Kasumi-1 (cell line): ENCODE measurements around the gene GUCY2F.

Experiments
- DNase-seq, 2 experiments: peaks; one replicate each; lab custom pipeline; 2025; lab: John Stamatoyannopoulos, UW

GUCY2F gene

DNA sequence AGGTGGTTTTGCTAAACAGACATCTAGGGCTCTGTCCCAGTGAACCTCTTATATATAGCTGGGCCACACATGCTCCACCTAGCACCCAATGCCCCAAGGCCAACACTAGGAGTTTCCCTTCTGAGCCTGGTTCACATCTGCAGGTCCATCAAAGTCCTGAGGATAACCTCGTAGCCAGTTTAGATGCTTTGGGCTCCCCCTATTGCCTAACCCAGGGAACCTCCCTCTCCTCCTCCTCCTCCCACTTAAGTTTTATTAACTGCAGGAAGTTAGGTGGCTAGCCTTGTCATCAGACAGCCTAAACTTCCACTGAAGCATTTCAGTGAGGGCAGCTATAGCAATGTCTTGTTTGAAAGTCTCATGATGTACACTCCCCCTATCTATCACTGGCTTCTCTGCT is 88.0 kb downstream of the GUCY2F start:
- peak; percentile 1 for DNase-seq

DNA sequence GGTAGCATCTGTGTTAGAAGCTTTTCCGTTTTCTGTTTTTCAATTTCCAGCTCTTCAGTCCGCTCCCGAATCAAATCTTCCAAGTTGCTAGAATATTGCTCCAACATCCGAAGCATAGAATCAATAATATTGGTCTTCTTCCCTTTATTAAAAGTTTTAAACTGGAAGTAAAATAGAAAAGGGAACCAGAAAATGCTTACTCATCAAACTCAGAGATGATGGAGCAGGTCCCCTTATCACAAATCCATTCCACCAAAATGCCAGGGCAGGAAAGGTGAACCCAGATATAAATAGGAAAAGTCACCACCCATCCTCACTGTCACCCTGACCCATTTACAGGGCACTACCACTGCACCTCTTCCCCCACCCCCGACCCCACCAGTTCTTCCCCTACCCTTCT is 89.0 kb downstream of the GUCY2F start:
- no peak for DNase-seq

DNA sequence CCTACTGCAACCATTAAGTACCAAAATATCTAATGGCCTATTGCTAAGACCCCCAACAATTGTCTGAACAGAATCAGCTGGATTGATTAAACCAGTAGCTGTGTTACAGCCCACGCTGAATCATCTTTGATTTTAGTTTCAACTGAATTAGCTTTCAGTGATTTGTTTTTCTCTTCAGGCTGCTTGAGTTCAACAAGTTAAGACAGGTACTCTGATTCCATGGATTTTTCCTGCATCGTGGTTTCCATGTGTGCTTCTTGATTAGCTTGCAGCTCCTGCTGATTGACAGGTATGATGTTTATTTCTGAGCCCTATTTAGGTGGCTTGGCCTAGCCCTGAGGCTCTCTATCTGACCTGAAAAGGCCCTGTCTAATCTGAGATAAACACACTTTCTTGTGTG is 91.3 kb downstream of the GUCY2F start:
- no peak for DNase-seq

DNA sequence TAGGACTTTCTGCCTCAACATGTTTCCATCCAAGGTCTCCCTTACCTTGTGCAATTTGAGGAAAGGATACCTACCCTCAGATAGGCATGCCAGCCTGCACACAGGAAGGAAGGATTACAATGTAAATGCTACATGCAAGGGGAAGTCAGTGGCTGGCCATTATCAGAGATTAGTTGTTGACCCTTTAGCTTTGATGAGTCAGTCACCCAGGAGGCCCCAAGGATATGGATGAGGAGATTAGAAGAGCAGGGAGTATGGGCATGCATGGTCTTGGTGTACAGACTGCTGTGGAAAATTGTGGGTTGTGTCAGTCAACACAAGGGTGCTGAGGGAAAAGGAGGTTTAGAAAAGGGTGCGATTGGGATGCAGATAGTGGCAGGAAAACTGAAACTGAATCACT is 92.0 kb downstream of the GUCY2F start:
- DNase-seq: no peak

DNA sequence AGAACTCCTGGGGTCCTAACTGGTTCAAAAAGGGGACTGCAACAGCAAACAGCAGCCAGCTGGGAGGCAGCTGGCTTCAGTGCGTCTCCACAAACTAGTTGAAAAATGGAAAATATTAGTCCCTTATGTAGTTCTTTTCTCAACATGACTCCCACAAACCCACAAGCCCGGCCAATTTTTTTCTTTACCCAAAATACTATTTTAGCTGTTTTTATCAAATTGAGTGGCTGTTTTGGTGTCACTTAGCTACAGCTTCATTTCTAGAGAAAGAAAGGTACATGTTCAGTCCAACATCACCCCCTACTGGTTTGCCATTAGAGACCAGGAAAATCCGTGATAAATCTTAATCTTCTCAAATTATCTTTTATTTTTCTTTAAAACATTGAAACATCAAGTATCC is 97.2 kb downstream of the GUCY2F start:
- peak; percentile 15 to 25 for DNase-seq

DNA sequence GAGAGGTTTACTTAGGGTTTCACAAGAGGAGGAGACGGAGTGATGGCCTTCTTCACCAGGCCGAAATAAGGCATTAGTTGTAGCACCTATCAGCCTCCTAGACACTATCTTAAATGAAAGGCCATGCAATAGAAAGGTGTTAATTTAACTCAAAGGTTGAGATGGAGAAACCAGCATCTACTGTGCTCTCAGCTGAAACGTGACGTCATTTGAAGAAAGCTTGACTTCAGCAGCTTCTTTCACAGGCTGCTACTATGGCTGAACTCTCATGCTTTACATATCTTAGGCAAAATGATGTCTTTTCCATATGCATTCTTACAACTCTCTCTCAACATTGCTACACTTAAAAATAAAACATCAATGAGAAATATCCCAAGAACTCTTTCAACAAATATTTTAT is 99.6 kb downstream of the GUCY2F start:
- no peak for DNase-seq

DNA sequence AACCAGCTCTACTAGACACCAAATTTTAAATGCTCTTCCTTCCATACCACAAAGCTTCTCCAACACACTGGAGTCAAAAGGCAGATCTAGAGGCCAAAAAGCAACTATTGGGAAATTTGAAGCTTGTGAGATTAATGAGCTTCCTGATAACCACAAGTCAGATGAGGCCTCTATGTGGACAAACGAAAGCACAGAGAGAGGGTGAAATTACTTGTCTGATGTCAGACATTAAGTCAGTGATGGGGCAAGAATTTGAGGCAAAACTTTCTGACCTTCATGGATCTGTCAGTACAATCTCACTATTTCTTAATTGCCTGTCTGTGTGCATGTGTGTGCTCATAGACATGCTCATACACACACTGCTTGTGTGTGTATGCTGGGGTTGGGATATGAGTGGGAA is 103.6 kb downstream of the GUCY2F start:
- DNase-seq: no peak

DNA sequence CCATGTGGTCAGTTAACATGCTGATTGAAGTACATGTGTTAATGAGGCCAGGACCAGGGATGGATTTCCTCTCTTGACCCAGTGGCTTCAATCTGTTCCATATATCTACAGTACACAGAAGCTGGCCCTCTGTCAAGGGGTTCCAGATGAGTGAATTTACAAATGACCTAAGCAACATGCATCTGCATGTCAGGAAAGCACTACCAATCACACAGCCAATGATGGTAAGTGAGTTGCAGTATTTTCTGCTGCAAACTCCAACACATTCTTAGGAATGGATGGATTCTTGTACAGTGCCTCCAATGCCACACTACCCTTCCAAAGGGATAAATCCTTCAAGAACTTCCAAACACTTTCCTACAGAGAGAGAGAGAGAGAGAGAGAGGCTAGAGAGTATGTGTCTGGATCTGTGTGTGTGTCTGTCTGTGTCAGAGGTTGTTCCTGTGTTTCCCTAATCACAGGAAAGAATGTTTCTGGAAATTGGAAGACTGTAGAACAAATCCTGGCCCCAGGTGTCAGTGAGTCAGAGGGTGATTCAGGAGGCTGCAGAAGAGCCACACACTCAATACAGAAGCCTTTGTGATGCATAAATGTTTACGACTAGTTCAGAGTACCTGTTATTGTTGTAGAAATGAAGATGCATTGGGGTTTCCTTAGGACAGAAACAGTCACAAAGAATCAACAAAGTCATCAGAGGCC is 107.5 kb downstream of the GUCY2F start:
- DNase-seq: no peak

DNA sequence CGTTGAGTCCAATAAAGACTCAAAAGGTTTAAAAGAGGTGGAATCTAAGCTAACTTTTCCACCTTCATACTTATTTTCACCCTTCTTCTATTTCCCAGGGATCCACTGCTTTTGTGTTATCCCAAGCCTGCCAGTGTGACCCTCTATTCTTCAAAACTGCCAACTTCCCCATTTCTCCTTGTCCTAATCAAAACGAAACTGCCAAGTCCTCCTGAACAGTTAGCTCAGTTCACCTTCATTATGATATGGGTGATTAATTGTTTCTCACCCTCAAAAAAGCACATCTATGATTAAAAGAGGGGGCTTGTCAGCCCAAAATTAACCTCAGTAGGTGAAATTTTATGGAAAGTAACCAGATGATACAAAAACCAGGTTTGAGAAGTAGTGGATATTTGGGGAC is 108.4 kb downstream of the GUCY2F start:
- peak in 1 of 2 experiments; percentile 0 for DNase-seq

DNA sequence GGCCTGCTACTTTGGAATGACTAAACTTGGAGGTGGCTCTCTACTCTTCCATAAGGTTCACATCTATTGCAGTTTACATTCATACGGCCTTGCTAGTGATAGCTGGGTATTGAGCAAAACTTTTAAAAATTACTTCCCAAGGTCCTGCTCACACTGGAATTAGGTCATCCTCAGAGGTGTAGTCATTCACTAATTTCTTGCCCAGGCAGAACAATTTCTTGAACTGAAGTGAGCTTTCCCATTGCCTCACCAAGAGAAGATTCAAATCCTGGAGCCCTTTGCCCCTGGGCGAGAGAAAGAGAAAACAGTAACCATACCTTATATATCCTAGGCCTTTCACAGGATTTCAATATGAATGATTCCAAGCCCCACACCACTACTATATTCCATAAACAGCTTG is 109.2 kb downstream of the GUCY2F start:
- no peak for DNase-seq

DNA sequence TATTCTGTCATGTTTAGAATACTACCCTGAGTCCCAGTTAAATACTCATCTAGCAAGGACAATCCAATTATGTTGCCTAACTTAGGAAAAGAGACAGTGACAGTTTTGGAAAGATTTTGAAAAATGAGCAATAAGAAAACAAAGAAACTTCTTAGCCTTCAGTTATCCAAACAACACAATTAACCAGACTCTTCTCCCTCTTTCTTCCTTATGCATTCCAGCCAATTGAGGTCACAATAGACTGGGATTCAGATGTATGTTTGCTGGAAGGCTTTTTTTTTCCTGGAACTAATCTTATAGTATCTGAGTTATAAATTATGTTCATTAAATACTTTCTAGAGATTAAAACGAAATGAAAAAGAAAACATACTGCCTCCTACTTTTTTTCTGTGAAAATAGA is 109.6 kb downstream of the GUCY2F start:
- DNase-seq: no peak

DNA sequence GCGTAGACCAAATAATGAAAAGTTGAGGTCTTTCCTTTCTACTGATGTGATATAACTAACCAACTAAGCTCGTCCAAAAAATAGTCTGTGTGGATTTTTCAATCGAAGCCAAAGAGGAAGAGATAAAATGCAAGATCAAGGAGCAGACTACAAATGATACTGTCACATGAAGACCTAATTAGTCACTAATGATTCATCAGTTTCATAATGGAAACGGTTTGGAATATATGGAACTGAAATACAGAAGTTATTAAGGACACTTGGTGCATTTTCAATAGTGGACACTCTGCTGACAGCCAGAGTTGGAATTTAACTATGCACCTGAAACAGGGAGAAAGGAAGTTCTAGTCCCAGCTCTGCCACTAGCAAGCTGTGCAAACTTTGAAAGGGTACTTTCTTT is 119.8 kb downstream of the GUCY2F start:
- no peak for DNase-seq

DNA sequence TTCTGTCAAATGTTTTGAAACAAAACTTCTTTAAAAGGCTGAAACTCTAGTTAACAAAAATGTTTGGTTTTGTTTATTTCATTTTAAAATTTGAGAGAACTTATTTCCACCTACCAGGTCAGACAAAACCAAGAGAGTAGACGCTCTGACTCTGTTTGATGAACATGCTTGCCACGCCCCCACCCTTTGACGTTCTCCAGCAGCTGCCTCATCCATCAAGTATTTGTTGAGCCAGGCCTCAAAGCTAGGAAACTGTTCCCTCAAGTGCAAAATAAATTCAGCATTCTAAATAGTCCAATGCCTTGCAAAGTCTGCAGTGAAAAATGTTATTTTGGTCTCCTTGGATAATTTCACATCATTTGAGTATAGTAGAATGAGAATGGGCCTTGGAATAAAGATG is 121.6 kb downstream of the GUCY2F start:
- no peak for DNase-seq

DNA sequence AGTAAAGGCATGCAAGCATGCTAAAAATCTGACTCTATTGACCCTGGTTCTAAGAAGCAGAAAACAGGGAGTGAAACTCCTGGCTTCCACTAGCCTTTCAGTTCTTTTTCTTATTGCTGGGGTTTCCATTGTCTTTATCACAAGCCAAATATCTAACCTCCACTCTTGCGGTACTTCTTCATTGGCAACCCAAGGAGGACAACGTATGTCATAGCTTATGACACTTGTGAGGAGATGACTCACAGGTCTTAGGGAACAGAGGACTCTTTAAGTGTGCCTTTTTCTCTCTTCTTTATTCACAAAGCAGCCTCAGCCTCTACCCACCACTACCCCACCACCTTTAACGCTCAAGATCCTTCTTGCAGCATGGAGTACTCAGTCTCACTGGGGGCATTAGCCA is 124.2 kb downstream of the GUCY2F start:
- no peak for DNase-seq

DNA sequence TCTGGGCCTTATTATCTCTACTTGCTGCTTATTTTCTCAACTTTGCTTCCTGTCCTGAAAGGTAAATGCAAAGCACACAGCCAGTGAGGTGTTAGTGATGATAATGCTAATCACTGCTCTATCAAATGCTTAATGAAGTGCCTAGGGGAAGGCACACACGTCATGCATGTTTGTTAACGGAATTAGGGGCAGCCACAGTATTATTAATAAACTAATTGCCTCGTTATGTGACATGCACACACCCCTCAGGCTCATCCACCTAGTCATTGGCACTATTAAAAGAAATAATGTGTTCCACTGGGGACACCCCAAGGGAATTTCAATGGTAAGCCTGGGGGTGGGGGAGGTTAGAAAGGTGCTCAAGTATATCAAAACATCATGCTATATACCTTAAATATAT is 125.2 kb downstream of the GUCY2F start:
- no peak for DNase-seq

DNA sequence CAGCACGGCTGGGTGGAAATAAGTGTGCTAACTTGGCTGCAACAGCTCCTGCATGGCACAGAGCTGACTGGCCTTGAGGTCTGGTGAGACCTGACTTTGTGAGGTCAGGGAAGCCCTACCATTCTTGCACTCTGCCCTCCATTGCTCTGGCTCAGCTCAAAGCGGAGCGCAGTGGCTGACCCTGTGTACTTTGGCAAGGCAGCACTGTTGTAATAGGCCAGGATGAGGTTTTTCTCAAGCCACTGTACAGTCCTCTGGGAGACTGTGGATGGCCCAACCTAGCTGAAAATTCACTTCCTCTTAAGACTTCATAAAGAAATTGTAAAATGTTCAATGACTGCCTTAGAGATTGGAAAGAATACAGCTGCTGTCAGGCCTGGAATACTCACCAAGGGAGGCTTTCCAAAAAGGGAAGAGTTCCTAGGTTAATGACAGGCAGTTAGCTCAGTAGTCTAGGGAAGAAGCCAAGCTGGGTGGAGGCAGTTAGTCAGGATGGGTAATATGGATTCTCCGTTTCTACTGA is 129.8 kb downstream of the GUCY2F start:
- DNase-seq: no peak

DNA sequence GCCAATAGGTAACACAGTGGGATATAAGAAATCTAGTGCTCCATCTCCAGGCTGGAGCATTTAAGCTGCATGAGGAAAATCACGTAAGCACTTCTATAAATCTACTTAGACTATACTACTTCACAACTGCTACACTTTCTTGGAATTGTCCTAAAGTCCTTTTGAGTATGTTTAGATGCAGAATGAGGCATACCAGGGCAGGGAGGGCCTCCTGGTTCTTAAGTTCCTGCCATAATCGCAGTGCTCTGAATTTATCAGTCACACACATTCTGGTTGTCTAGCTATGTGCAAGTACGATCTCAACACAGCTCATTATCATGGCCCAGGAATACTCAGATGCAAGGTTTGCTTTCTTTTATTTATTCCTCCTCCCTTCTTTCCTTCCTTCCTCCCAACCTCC is 130.3 kb downstream of the GUCY2F start:
- DNase-seq: no peak

DNA sequence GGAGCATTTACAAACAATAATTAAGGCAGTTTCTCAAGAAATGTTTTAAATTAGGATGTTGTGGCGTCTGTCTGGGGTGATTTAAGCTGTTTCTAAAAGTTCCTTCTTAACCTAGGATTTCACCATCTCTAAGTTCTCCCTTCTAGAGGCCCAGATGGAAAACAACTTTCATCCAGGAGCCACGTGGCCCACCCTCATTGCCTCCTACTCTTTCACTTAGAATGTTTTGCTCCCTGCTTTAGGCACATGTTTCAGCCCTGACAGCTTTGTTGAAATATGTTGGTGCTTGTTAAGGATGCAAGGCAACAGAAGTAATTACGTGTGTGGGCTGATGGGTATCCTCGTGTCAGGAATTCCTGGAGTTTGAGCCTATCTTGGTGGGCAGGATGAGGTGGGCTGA is 131.3 kb downstream of the GUCY2F start:
- no peak for DNase-seq

DNA sequence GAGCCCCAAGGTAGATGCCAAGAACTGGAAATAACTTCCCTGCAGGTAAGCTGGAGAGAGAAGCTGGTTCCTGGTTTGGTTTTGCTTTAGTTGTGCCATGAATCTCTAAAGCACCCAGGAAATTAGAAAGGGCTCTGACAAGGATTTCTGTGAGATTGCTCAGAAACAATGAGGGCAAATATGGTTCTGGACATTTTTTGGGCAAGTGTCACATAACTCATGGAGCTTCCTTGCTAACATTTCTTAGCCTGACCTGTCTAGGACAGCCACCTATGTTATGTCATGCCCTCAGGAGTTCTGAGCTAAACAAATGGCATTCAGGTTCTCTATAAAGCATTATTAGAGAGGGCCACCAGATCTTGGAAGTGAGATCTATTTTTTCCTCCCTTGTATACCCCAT is 131.8 kb downstream of the GUCY2F start:
- no peak for DNase-seq

DNA sequence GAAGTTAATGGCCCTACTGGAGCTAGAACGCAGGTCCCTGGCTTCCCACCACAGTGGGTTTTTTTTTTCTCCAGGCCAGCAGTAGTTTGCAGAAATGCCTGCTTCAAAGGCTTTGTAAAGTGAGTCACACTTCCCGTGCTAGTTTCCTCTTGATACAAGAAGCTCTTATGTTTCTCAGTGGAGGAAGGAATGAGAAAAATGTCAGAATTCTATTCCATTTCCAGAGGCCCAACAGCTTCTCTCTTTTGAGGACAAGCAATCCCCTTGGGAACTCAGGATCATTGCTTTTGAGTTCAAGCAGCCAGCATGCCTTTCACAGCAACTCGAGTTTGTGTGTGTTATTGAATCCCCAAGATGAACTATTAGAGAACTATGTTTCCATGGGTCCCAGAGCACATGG is 134.3 kb downstream of the GUCY2F start:
- peak; percentile 62 to 77 for DNase-seq

DNA sequence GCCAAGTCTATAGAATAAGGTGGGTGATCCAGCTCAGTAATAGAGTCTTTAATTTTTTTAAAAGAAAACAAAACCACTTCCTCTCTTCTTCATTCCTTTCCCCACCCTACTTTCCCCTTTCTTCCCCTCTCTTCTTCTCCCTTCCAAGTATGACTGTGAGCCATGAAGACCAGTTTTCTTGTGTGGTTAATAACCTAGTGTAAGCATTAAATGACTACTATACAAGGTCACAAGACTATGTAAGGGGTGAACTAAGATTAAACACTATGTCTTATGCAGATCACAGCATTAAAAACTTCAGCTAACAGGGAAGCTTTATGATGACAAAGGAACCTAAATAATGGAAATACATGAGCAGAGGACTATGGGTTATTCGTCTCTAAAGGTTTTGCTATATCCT is 135.4 kb downstream of the GUCY2F start:
- no peak for DNase-seq

DNA sequence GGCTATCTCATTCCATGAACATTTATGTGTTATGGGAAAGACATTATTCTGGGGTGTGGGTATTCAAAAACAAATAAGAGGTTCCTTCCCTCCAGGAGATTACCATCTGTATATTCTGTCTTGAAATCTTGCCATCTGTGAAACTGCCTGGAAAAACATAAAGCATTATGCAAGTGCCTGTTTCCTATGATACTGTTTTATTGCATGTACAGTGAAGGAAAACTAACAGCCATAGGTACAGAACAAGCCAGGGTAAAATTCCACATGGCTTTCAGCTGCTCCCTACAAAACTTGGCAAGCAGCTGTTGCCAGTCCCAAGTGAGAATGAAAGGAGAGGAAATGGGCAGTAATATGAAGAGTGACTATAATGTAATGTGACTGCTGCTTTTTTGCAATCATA is 136.0 kb downstream of the GUCY2F start:
- DNase-seq: no peak

DNA sequence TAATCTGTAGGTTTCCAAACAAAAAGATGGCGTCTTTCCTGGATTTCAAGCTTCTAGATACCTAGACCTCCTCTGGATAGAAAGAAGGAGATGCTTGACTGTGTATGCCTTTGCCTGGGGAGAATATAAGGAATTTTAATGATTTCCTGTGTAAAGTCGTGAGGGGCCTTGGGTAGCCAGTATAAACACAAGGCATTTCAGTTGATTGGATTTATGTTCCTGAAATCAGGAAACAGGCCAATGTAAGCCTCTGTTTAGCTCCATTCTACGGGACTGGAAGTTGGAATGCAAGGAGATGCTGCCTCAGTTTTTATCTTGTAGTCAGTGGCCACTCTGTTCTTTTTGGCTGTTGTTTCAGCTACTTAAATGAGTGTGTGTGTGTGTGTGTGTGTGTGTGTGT is 137.2 kb downstream of the GUCY2F start:
- no peak for DNase-seq

DNA sequence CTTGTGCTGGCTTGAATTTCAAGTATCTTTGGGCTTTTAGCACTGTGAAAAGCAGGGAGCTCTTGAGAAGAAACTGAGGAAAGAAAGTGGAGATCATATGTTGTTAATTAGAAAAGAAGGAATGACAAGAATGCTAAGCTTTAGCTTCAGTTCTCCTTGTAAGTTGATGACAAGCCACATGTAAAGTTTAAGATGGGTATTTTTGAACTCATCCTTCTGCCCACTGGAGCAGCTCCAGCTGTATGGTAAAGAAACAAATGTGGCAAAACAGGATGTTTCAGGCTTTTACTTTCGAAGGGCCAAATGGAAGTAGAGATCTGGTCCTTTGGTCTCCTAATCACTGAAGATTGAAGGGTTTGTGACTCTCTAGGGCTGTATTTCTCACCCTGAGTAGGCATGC is 137.8 kb downstream of the GUCY2F start:
- no peak for DNase-seq
